NCI-H146 (cell line): ENCODE results near the gene SLC39A7.

Experiments
- DNase-seq: peaks from one replicate; lab custom pipeline; 2025; lab: John Stamatoyannopoulos, UW

SLC39A7 gene, protein sequence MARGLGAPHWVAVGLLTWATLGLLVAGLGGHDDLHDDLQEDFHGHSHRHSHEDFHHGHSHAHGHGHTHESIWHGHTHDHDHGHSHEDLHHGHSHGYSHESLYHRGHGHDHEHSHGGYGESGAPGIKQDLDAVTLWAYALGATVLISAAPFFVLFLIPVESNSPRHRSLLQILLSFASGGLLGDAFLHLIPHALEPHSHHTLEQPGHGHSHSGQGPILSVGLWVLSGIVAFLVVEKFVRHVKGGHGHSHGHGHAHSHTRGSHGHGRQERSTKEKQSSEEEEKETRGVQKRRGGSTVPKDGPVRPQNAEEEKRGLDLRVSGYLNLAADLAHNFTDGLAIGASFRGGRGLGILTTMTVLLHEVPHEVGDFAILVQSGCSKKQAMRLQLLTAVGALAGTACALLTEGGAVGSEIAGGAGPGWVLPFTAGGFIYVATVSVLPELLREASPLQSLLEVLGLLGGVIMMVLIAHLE

DNA sequence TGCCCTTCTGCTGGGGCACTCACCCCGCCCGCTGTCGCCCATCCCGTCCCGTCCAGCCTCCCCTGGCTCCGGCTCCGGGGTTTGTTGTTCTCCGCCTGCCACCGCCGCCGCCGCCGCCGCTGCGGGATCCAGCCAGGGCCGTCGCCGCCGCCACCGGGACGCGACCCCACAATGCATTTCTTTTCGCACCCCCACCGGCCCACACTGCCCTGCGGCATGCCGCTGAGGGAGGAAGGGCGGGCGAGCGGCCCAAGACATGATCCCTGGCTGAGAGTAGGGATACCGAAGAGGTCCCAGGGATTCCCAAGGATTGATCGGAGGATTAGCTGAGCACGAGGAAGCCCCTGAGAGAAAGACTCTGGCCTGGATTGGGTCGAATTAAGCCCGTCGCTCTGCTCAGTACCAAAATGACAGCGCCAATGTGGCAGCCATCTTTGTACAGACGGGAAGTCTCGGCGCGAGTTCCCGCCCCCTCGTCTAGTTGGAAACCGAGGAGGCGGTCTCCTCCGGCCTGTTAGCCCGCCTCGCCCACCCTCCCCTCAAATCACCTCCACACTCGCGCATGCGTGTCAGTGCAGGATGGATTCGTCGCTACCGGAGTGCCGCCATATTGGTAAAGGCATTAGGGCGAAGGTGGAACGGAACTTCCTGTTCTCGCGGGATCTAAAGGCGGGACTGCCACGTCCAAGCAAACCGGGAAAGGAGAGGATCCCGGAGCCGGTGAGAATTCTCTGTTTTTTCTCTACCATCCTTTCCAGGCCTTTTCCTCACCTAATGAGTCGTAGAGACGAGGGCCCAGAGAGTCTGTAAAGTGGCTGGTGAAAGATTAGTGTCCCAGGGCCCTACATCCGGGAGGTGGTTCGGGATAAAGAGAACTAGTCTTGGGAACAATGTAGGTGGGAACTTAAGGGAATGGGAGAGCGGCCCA lies at the start of gene SLC39A7, which contains the start of gene RXRB:
Gene SLC39A7, plus strand, starts transcription at position 649 of the 928 bp plus-strand sequence. CDS start 379 bp downstream, outside the sequence.
Gene RXRB, minus strand, starts transcription at position 447 of the 928 bp plus-strand sequence. Its CDS starts 189 bp downstream, at position 258.
- DNase-seq = peak; percentile 99

DNA sequence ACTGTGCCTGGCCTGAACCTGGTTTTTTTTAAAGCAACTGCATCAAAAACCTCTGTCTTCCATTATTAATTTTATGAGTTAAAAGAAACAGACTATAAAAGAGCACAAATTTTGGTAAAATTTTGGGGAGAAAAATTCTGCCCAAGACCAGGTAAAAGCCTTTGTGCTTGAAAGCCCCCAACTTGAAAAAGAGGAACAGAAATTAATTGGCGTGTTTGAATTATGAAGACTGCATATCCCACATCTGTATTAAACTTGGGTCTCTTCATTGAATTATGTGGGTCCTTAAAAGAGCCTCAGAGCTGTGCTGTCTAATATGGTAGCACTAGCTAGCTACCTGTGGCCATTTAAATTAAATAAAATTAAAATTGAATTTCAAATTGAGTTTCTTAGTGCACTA lies 49.6 kb upstream of the SLC39A7 start:
- DNase-seq = no peak

DNA sequence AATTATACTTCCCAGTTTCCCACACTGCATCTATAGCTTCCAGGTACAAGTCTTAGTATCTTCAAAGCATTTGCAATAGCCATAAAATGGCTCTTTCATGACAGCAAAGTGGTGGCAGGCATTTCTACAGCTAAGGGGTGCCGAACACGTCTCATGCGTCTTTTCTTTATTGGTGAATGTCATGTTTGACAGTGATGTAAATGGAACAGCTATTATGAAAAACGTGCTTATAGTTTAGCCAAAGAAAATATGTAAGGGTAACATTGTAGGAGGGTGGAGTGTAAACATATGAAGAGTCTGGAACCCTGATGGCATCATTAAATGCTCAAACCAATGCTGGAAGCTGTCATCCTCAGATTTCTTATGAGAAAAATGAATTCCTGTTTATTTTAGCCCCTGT lies 46.3 kb upstream of the SLC39A7 start:
- DNase-seq = no peak

DNA sequence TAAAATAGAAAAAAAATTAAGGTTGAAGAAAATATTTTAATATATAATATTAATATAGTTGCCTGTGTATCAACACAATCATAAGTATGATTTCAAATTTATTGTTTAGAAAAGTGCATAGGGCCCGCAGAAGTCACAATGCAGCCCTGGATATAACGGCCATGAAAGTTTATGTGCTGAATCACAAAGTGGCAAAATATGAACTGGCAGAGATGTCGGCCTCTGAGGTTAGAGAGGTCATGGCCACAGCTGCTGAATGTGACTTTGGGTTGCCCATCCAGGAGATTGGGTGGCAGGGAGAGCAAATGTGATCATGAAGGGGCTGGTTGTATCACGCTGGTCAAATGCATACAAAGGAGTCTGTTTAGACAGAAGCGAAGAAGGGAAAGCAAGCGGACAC lies 44.1 kb upstream of the SLC39A7 start:
- DNase-seq = no peak

DNA sequence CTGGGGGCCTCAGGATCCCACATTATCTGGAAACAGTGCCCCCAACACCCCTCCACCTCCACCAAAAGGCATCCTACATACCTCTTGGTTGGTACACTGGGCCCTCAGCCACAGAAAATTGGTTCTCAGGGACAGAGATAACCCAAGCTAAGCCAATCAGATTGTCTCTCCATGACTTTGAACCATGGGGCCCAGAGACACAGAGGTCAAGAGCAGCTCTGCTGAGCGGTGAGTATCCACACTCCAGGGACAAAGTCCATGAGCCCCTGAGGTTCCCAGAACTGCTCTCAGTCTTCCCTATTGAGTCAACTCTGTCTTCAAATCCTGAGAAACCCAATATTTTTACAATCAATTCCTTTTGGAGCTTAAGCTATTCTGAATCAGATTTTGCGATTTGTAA lies 43.7 kb upstream of the SLC39A7 start:
- no peak for DNase-seq

DNA sequence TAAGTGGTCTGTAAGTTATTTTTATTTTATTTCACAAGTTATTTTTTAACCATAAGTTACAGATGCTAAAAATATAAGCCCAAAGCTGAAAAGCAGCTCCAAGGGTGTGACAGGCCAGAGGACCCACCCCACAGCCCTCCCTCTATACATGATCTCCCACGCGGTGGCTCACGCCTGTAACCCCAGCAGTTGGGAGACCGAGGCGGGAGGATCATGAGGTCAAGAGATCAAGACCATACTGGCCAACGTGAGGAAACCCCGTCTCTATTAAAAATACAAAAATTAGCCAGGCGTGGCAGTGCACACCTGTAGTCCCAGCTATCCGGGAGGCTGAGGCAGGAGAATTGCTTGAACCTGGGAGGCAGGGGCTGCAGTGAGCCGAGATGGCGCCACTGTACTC lies 40.6 kb upstream of the SLC39A7 start:
- DNase-seq = no peak

DNA sequence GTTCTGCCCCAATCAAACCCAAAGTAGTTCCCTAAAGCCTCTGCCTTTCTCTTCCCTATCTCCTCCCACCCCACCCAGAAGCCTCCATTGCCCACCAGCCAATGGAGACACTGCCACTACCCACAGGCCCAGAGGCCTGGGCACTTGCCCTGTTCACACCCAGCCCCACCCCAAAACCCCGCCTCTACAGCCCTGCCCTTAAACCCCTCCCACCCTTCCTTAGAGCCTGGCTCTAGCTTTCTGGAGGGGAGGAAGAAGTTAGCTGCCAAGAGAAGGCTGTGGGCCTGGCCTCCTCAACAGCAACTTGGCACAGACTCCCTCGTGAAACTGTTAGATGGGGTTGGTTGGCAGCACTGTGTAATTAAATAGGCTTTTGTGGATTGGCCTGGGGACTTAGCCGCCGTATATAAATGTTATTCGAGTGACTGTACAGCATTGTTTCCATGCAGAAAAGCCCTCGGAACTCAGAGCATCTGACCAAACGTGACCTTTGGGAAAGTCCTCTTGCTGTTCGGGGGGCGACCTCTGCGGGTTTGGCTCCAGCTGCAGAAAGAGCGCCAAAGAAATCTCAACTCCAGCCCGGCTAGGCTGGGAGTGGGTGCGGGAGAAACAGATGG lies 39.8 kb upstream of the SLC39A7 start:
- no peak for DNase-seq

DNA sequence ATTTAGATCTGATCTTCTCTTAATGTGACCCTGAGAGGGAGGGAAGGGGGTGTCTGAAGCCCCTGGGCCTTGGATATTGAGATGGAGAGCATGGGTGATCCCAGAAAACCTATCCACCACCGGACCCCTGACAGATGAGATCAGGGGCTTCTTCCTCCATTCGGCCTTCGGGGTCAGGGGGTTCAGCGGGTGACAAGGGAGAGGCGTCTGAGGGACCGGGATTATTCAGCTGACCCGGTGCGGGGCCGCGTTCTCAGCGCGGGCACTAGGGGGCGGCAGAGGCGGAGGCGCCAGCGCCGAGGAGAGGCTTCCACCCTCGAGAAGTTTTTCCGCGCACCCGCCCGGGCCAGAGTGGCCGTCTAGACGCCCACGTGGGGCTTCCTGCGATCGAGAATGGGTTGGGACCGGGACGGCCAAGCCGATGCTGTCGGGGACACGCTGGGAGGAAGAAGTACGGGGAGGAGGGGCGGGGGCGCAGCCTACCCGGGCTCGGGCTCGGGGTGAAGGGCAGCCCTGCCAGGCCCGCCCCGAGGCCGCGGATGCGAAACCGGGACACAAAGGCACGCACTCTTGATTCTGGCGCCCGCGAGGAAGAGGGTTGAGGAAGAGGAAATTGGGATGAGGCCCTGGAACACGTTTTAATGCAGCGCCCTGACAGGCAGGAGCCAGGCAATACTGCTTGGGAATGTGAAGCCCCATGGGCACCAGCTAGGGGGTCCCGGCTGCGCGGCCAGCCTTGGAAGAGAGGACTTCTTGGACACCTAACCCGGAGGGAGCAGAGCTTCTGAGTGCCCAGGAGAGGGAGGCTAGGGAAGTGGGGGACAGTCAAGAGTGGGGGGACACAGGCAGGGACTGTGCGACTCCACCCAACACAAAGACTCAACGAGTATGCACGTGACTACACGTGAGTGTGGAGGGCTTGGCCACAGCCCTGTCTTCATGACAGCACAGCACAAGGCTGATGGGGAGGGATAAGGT lies 39.0 kb upstream of the SLC39A7 start:
- DNase-seq = peak; percentile 35

DNA sequence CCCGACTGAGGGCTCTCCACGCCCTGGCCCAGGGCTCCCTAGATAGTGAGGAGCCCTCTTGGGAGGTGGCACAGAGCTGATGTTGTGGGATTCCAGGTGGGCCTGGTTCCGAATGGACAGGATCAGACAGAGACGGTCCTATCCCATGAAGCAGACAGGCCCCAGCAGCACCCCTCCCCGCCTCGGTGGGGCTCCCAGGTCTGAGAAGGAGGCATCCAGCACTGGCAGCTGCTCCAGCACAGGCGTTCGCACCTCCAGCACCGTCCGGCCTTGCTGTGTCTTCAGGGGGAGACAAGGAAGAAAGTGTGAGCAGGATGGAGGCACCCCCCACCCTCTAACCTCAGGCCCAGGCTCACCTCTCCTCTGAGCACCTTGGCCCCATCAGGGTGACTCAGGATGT lies 37.1 kb upstream of the SLC39A7 start:
- no peak for DNase-seq

DNA sequence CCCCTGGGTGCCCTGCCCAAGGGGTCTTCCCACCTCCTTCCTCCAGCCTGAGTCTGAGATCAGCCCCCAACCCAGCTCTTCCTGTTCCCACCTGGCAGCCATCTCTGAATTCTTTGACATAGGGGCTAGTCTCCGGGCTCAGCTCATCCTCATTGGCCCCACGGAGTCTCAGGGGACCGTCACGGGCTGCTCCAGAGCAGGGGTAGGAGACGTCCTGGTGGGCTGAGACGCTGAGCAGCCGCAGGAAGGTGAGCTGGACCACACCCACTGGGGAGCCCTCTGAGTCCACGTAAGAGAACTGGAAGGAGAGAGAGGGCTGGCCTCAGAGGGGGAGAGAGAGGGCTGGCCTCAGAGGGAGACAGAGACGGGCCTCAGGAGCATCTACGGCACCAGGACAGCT lies 36.5 kb upstream of the SLC39A7 start:
- no peak for DNase-seq

DNA sequence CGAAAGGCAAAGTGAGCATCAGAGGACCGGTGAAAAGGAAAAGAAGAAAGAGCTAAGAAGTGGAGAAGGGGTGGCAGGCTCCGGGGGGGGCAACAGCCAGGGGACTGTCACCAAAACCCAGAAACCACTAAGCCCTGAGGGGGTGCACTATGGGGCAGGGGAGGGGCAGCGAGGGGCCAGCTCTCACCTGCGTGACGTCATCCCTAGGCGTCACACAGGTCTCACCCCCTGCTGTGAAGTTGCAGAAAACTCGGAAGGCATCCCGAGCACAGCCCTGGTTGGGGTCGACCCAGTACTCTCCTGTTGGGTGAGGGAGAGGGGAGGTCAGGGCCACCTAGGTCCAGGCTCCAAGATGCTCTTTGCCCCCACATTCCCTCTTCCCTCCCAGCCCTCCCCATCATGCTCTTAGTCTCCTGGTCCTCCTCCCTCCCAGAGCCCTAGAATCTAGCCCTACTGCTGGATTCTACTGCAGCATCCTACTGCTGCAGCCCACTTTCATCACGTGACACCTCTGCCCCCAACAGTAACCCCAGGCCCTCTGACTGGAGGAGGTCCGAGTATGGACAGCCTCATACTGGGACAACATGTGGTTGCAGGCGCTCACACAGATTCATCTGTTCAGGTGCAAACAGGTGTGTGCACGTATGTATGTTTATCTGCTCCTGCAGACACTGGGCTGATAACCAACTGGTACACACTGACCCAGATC lies 35.8 kb upstream of the SLC39A7 start:
- peak; percentile 4 for DNase-seq

DNA sequence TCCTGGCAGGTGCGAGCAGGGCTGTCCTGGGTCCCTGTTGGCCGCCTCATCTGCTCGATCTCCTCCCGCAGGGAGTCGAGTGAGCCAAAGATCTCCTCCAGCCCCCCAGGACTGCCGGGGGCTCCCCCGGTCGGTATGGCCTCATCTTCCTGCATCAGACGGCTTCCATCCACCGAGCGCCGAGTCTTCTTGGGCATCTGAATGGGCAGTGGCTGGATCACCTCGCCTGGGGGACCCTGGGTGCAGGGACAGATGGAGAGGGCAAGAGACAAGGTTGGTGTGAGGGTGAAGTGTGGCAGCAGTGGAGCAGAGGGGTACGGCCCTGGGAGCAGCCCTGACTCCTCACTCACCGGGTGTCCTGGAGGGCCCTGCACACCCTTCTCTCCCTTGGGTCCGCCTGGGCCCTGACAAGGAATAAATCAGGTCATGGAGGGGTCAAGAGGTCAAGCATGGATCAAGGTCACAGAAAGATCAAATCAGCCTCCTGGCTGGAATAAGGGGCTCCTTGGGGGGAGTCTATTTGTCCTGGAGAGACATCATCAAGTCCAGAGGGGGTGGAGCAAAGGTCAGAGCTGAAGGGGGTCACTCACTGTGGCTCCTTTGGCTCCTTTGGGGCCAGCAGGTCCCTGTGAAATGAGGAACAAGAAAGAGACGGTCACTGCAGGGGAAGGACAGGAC lies 34.9 kb upstream of the SLC39A7 start:
- no peak for DNase-seq

DNA sequence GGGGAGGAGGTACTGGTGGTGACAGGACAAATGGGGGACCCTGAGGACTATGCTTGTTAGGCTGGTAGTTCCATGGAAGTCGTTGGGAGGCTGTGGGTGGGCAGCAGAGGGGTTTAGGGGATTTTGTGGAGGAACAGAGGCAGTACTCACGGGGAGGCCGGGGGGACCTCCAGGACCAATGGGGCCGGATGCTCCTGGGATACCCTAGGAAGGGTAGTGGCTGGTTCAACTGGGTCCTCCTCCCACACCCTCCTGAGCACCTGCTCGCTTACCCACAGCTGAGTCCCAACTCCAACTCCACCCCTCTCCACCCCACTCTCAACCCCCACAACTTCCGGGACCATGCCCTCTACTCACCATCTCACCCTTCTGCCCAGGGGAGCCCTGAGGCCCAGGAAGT lies 34.3 kb upstream of the SLC39A7 start:
- DNase-seq = no peak

DNA sequence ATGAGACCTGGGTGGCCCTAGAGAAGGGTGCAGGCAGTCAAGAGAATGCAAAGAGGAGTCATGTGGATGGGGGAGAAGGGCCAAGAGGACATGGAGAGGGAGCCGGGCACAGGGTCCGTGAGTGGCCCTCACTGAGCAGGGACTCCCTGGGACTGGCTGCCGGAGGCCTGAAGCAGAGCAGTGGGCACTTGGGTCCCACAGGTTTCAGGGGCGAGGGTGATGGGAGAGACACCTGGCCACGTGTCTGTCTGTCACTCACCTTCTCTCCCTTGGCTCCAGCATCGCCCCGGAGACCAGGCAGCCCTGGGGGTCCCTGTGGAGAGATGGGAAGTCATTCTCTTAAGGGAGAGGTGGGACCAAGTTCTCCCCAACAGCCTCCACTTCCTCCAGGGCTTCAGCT lies 33.9 kb upstream of the SLC39A7 start:
- DNase-seq = no peak

DNA sequence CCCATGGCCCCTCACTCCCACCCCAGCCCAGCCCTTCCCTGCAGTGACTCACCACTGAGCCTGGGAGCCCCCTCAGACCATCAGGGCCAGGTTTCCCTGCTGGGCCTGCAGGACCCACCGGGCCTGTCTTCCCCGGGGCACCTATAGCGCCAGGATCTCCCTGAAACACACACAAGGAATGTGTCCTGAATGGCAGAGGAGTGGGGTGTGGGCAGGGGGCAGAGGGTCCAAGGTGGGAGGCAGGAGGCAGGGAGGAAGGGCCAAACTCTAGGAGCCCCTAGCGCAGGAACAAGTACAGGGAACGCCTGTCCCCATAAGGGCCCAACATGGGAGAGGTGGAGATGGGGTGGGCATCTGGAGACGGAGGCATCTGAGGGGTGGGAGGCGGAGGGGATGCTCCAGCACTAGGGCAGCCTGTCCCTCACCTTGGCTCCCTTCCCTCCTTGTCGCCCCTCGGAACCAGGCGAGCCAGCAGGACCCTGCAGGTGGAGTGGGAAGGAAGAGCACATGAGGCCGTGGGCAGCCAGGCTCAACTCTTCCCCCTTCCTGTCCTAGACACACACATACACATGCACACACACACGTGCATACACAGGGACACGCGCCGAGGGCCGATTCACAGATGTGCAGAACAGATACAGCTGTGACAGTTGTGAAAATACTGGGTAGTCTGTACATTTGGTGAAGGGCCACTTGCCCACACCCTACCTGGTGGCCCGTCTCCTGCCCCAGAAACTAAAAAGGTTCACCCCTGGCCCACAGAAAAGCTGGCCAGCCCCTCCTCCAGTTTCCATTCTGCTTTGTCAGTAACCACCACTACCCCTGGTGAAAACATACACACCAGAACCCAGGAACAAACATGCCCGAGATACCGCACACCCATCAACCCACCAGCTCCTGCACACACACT lies 33.0 kb upstream of the SLC39A7 start:
- DNase-seq = no peak

DNA sequence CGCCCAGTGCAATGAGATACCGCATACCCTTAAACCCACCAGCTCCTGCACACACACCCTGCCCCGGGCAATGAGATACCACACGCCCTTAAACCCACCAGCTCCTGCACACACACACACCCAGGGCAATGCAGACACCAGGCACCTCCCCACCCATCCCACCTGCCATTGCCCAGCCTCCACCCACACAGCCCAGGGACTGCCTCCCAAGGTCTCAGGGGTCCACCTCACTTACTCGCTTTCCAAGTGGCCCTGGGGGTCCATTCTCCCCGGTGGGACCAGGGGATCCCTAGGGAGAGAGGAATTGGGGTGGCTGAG lies 32.4 kb upstream of the SLC39A7 start:
- no peak for DNase-seq

DNA sequence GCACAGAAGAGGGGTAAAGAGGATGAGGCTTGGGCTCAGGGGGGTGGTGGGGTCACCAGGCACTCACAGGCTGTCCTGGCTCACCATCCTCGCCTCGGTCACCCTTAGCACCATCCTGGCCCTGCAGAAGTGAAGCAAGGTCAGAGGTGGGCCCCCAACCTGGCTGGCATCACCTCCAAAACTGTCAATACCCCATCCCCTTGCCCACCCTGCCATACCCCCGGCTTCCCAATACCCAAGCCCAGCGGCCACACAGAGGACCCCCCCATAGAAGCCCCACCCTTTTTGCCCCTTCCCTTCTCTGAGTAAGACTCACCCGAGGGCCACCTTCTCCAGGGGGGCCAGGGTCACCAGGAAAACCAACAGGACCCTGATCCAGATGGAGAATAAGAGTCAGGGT lies 32.0 kb upstream of the SLC39A7 start:
- DNase-seq = no peak

DNA sequence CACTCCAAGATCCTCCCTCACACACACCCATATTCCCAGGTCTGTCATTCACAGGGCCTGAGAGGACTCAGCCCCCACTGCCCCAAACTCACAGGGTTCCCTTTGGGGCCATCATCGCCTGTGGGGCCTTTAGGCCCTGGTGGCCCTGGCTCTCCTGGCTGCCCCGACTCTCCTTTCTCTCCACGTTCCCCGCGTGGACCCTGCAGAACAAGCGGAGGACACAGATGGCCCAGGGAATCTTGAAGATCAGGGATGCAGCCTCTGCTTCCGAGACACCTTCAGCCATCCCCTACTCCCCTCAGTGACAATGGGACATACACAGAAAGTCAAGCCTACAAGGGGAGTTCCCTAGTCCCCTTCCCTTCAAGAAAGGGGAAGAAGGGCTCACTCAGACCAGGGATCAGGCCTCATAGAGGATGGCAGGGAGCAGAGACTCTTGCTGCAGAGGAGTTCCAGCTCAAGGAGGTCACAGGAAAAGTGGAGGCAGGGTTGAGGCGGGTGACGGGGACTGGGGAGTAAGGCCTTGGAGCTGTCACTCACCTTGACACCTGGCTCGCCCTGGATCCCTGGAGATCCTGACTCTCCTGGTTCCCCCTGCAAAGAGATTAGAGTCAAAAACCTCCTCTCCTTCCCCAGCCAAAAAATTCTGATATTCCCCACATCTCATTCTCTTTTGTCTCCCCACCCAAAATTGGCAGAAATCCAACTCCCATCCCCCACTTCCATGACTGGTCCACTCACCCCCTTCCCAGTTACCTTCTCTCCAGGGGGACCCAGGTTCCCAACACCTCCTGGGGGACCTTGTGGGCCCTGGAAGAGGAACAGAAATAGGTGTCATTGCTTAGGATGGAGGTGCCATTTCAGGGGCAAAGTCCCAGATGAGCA lies 31.1 kb upstream of the SLC39A7 start:
- no peak for DNase-seq
